ENCODE measurements around the gene PDE5A.

Gene PDE5A

GRCh38 chr4:119479180-119479808, 149.3 kb downstream of the PDE5A start (continued):
- TF ChIP-seq ZNF280C (tag by site-specific recombination; IDR thresholded peaks at IDR 0.05) (no peak), ZNF623 (tag by site-specific recombination; IDR thresholded peaks at IDR 0.05) (no peak), ZNF670 (tag by site-specific recombination; IDR thresholded peaks at IDR 0.05; ENCODE audit: low read depth) (no peak), ZFP41 (tag by site-specific recombination; IDR thresholded peaks at IDR 0.05; ENCODE audit: borderline replicate concordance) (no peak), YY1 (tag by site-specific recombination; IDR thresholded peaks at IDR 0.05) (no peak), ZNF324 (tag by site-specific recombination; IDR thresholded peaks at IDR 0.05) (no peak), GLIS2 (tag by site-specific recombination; IDR thresholded peaks at IDR 0.05) (no peak), ZNF473 (tag by site-specific recombination; IDR thresholded peaks at IDR 0.05) (no peak), ZNF10 (tag by site-specific recombination; IDR thresholded peaks at IDR 0.05) (no peak), ZNF785 (tag by site-specific recombination; IDR thresholded peaks at IDR 0.05) (no peak), ZNF585B (tag by site-specific recombination; IDR thresholded peaks at IDR 0.05) (no peak), AEBP2 (tag by site-specific recombination; IDR thresholded peaks at IDR 0.05; ENCODE audit: borderline replicate concordance) (no peak), ZBTB11 (tag by site-specific recombination; conservative IDR thresholded peaks at IDR 0.05; ENCODE audit: low read depth) (no peak), ZNF449 (tag by site-specific recombination; IDR thresholded peaks at IDR 0.05) (no peak)

GRCh38 chr4:119478446-119479179, 150.0 kb downstream of the PDE5A start:
- Histone ChIP-seq H3K36me3 (ENCODE audit: control insufficient read depth in 2 of 2, insufficient read depth in 1 of 2, low read length in 2 of 2) (peaks cover 5 to 52% of the 10 kb centered on the region in 2 experiments; a peak in 1 of 3 replicates), H3K4me1 (ENCODE audit: control insufficient read depth, insufficient read depth, low read length) (no peaks in the 10 kb centered on the region), H3K27ac (ENCODE audit: extremely low read depth, low read depth, low read length) (no peak overlapping the region), H3K4me3 (ENCODE audit: low read depth, low read length) (no peak overlapping the region), H3K9me3 (ENCODE audit: control insufficient read depth, insufficient read depth, low read depth, low read length) (no peaks in the 10 kb centered on the region)
- ChIA-PET POLR2A (no interaction called here), CTCF (no interaction called here)
- TF ChIP-seq ZNF433 (tag by site-specific recombination; IDR thresholded peaks at IDR 0.05; ENCODE audit: low read depth), result no peak
- no peak for TF ChIP-seq ZNF426 (tag by site-specific recombination; IDR thresholded peaks at IDR 0.05)
- no peak for TF ChIP-seq SALL2 (tag by site-specific recombination; IDR thresholded peaks at IDR 0.05; ENCODE audit: borderline replicate concordance)
- no peak for TF ChIP-seq ZNF561 (tag by site-specific recombination; IDR thresholded peaks at IDR 0.05; ENCODE audit: borderline replicate concordance)
- TF ChIP-seq HOXD13 (CRISPR knock-in tag; IDR thresholded peaks at IDR 0.05; ENCODE audit: borderline replicate concordance), result no peak
- no peak for TF ChIP-seq ZFP3 (tag by site-specific recombination; IDR thresholded peaks at IDR 0.05; ENCODE audit: low read depth)
- no peak for TF ChIP-seq GLIS1 (tag by site-specific recombination; IDR thresholded peaks at IDR 0.05)
- no peak for TF ChIP-seq KLF17 (tag by site-specific recombination; IDR thresholded peaks at IDR 0.05)
- TF ChIP-seq ZNF26 (tag by site-specific recombination; IDR thresholded peaks at IDR 0.05), result no peak
- no peak for TF ChIP-seq FEZF1 (tag by site-specific recombination; IDR thresholded peaks at IDR 0.05)
- TF ChIP-seq GLIS2 (tag by site-specific recombination; IDR thresholded peaks at IDR 0.05), result no peak
- TF ChIP-seq ZNF423 (tag by site-specific recombination; IDR thresholded peaks at IDR 0.05), result no peak

All from HEK293 (cell line).